Bronchial epithelial cell (primary cell): ENCODE results near the gene TKT. TPM values are rescaled to one million over a fixed set of nuclear protein-coding genes. Genes with fewer than 3 reads are reported as not detected.
A peak's percentile ranks its signal among the peaks of the same experiment; 100 is the strongest.

Source experiments
- DNase-seq: peaks from one replicate; pipeline ENCODE4 v3.0.0-alpha.2; 2010; ENCODE audit warnings: low read depth
- FAIRE-seq: peaks from 2 replicates; lab custom pipeline; 2011; peaks lifted over from hg19 to GRCh38; lab: Jason Lieb, UNC
- H3K27me3 ChIP-seq: 2 replicates; pipeline ENCODE4 v1.5.1; 2011; ENCODE audit warnings: low read length; ENCODE audit not compliant: control insufficient read depth, insufficient read depth
- H3K36me3 ChIP-seq: 2 replicates; pipeline ENCODE4 v1.5.1; 2011; ENCODE audit warnings: low read length; ENCODE audit not compliant: control insufficient read depth, insufficient read depth
- H3K4me3 ChIP-seq: 2 replicates; pipeline ENCODE4 v1.5.1; 2011; ENCODE audit warnings: mild to moderate bottlenecking, low read depth, low read length, control low read depth
- CTCF ChIP-seq: IDR thresholded peaks from 2 replicates; pipeline ENCODE4 v1.5.1; 2011; ENCODE audit warnings: mild to moderate bottlenecking, moderate library complexity, low read length, control low read depth, inconsistent platforms; ENCODE audit not compliant: insufficient read depth, severe bottlenecking
- total RNA-seq: library from RNA; depleted of rRNA; stranded (reverse); fragments of >200 nt; gene quantifications from 2 replicates; pipeline ENCODE4 v1.2.1, GENCODE V29; 2014

TKT gene
- total RNA-seq, 1 donor from 2014 or later, result 341 TPM

GRCh38 chr3:53242155-53242554, 13.7 kb downstream of the TKT start:
- DNase-seq (no peak), FAIRE-seq (no peak)
- no peaks in the 10 kb centered on the region for H3K27me3 ChIP-seq
- no peak for TF ChIP-seq CTCF
- H3K36me3 ChIP-seq, result peaks cover 52% of the 10 kb centered on the region
- H3K4me3 ChIP-seq, result no peak overlapping the region

- peaks cover 54% of the 10 kb centered on the region for H3K36me3 ChIP-seq
- DNase-seq (no peak), FAIRE-seq (peak; percentile 52)
- TF ChIP-seq CTCF, result no peak
- no peaks in the 10 kb centered on the region for H3K27me3 ChIP-seq
- H3K4me3 ChIP-seq, result no peak overlapping the region
Observed at GRCh38 chr3:53240989-53241972, 14.5 kb downstream of the TKT start.

GRCh38 chr3:53239800-53240199, 16.0 kb downstream of the TKT start:
- FAIRE-seq (no peak), DNase-seq (no peak)
- TF ChIP-seq CTCF, result no peak
- no peak overlapping the region for H3K4me3 ChIP-seq
- H3K36me3 ChIP-seq, result peaks cover 65% of the 10 kb centered on the region
- no peaks in the 10 kb centered on the region for H3K27me3 ChIP-seq

- no peak for TF ChIP-seq CTCF
- DNase-seq, result peak; percentile 9
- H3K4me3 ChIP-seq, result no peak overlapping the region
- no peak for FAIRE-seq
- peaks cover 68% of the 10 kb centered on the region for H3K36me3 ChIP-seq
- H3K27me3 ChIP-seq, result no peaks in the 10 kb centered on the region
Observed at GRCh38 chr3:53238886-53239285, 16.9 kb downstream of the TKT start.

- no peak for TF ChIP-seq CTCF
- H3K4me3 ChIP-seq, result no peak overlapping the region
- FAIRE-seq, result peak; percentile 77
- H3K36me3 ChIP-seq, result peaks cover 67% of the 10 kb centered on the region
- peak; percentile 92 for DNase-seq
- H3K27me3 ChIP-seq, result no peaks in the 10 kb centered on the region
Observed at GRCh38 chr3:53238051-53238850, 17.6 kb downstream of the TKT start.
